OCI-LY7 (cell line): ENCODE measurements around the gene RASAL2.

Experiments
- EZH2phosphoT487 ChIP-seq: fragments of 200-600 bp; sonication (generic); IDR thresholded peaks from 2 replicates; pipeline ENCODE4 v1.6.1; 2018; ENCODE audit warnings: low read depth, borderline replicate concordance, mild to moderate bottlenecking, mixed run types, antibody characterized with exemption, low read length, moderate library complexity, mixed read lengths
- TF ChIP-seq, protein P1 (sequence below): fragments of 200-600 bp; sonication (generic); conservative IDR thresholded peaks from 2 replicates; pipeline ENCODE4 v1.5.1; 2014; ENCODE audit warnings: mild to moderate bottlenecking, antibody characterized with exemption, low read length, moderate library complexity, mixed read lengths

DNA sequence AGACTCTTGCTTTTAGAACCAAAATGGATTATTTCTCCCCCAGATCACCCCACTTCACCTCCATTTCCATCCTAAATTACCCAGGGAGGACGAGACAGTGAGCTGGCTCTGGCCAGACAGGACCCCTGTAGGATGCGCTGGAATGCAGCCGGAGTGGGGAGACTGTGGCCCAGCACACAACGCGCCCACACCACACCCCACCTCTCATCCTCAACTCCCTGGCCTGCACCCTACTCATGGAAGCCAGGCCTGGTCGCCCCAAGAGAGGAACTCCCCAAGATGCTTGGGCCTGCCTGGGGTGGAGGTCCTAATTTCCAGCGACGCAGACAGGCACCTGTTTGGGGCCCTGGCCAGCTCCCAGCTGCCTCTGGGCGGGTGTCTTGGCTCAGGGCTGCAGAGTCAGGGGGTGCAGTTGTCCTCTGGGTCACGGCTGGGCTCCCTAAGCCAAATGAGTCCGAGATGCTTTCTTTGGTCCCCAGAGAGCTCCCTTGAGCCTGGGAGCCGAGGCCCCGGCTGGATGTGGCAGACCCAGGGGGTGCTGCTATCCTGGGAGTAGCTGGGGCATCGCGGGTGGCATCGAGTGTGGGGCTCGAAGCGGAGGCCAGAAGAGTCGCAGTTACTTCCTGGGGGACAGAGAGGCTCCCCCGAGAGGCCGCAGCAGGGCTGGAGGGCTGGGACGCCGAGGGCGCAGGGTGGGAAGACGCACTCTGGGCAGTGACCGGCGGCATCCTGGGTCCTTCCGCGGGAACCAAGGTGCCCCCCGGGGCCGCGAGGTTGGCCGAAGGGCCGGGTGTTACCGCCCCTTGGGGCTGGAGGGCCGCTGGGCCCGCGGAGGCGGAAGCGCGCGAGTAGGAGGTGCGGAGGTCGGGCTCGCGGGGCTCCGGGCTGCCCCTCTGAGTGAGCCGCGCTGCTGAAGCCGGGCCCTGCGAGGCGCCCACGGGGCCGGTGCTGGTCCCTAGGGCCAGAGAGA is 392.5 kb downstream of the RASAL2 start:
- TF ChIP-seq, protein P1, sequence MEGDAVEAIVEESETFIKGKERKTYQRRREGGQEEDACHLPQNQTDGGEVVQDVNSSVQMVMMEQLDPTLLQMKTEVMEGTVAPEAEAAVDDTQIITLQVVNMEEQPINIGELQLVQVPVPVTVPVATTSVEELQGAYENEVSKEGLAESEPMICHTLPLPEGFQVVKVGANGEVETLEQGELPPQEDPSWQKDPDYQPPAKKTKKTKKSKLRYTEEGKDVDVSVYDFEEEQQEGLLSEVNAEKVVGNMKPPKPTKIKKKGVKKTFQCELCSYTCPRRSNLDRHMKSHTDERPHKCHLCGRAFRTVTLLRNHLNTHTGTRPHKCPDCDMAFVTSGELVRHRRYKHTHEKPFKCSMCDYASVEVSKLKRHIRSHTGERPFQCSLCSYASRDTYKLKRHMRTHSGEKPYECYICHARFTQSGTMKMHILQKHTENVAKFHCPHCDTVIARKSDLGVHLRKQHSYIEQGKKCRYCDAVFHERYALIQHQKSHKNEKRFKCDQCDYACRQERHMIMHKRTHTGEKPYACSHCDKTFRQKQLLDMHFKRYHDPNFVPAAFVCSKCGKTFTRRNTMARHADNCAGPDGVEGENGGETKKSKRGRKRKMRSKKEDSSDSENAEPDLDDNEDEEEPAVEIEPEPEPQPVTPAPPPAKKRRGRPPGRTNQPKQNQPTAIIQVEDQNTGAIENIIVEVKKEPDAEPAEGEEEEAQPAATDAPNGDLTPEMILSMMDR, result no peak
- no peak for TF ChIP-seq EZH2phosphoT487
